HG03025 (cell line): ENCODE data around the gene RNF152.

Experiments
- ATAC-seq: cut with Tn5 transposase; IDR thresholded peaks from one replicate; pipeline ENCODE4 v1.9.1; 2021; ENCODE audit warnings: mild to moderate bottlenecking, moderate library complexity; ENCODE audit not compliant: unreplicated experiment, low FRiP score

RNF152 gene

GRCh38 chr18:61855449-61856378 is 37.1 kb downstream of the RNF152 start:
- no peak for ATAC-seq

DNA sequence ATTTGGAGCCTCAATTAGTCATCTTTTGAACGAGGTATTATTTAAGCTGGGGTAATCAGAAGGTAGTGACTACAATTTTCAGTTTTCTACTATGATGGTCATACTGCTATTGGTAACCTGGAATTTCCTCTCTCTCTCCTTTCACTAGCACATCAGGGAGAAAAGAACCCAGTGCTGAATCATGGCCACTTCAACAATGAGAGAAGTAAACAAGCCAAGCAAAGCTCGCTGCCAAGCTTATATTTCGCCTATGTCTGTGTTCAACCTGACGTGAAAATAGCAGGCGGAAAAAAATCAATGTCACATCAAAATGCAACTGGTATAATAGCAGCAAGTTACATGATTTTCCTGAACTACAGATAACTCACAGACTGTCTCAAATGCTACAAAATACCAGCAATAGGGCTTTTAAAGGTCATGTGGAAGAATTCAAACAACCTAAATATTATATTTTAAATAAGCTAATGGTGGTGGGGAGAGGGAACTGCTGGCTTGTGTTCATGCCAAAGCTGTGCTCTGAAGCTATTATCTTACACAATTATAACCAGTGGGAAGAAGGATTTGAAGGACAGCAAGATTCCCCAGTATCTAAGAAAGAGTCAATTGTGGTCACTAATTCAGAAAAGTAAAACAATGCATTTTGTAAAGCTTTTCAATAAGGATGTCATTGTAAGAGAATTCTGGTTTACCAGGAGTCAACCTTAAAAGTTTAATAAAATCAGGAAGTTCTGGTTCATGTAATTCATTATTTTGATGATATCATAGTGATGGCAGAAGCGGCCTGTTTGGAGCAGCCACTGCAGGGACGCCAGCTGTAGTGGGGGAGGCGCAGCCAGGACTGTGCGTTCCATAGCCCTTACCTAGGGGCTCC is 38.0 kb downstream of the RNF152 start:
- ATAC-seq: no peak

- ATAC-seq: no peak
Measured at GRCh38 chr18:61853855-61854254, 39.0 kb downstream of the RNF152 start.

GRCh38 chr18:61852496-61852895 is 40.3 kb downstream of the RNF152 start:
- no peak for ATAC-seq

DNA sequence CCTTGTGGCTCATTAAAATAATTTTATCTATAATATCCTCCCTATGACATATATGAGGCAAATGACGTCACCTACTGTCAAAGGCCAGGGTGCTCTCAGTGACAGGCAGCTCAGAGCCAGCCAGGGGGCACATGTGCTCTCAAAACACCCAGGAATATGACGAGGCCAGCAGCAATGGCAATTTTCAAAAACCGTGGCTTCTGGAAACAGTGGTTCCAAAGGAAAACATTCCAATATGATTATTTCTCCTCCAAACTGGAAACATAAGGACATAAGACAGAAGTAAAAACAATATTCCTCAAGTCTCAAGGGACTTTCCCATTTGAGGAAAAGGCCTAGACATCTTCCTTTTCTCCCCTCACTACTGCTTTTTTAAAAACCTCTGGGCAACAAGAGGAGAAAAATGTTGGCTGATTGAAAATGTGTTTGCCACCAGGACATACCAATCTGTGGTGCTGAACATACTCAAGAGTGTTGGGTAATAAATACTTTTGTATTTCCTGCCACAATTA is 40.8 kb downstream of the RNF152 start:
- no peak for ATAC-seq

- no peak for ATAC-seq
Measured at GRCh38 chr18:61851279-61851678, 41.5 kb downstream of the RNF152 start.

DNA sequence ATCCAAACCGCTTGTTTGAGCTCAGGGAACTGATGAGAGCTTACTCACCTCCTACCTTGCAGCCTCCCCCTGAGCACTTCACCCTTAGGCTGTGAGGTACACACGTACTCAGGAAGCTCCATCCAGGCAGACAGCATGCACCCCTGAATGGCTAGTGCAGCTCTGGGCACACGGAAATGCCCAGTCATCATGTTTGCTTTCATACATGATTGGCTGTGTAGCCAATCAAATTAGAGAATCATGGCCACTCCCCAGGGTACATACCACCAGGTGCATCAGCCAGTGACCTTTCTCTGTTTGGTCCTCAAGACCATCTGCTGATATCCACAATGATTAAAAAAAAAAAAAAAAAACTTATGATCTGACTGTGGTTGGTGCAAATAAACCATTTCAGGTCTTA is 42.1 kb downstream of the RNF152 start:
- ATAC-seq: no peak

DNA sequence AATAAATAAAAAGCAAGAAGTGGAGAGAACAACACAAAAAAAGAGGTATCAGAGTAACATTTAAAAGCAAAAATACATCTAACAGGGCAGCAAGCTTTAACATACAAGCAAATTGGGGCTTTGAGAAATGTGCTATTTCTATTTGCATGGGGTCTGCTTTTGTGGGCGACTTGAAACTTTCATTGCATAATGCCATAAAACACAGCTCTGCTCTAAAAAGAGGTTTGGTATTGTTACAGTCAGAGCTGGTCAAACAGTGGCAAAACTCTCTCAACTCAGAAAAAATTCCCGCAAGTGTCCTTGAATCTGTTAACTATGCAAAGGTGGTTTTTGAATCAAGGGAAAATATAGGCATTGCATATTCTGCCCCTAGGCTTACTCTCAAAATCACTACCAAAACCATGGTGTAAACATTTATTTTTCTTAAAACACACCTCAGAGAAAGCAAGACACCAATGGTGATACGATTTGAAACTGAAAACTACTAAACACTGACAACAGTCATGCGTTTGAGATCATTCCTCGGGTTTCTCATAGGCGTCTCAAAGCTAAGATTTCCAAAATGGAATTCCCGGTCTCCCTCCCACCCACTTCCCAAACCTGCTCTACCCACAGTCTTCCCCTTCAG is 45.5 kb downstream of the RNF152 start:
- no peak for ATAC-seq

- ATAC-seq: no peak
Measured at GRCh38 chr18:61845197-61845596, 47.6 kb downstream of the RNF152 start.

DNA sequence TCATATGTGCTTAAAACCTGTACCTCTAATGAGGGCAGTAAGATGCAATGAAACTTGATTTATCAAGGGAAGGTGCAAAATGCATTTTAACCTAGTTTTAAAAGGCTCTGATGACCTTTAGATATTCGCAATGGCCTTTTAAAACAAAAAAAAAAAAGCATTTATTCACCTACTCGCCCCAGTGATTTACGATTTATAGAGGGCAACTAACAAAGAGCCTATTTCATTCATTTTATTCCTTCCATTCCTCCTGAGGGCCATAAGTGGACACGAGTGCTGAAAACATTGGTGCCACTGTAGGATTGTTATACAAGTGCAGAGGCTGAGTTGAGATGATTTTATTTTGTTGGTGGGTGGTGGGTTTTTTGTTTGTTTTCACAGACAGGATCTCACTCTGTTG is 48.1 kb downstream of the RNF152 start:
- ATAC-seq: no peak

GRCh38 chr18:61842146-61842545 is 50.7 kb downstream of the RNF152 start:
- no peak for ATAC-seq

GRCh38 chr18:61841706-61842105 is 51.1 kb downstream of the RNF152 start:
- no peak for ATAC-seq

GRCh38 chr18:61840324-61840723 is 52.5 kb downstream of the RNF152 start:
- ATAC-seq: no peak

- ATAC-seq: no peak
Measured at GRCh38 chr18:61838521-61838920, 54.3 kb downstream of the RNF152 start.

- no peak for ATAC-seq
Measured at GRCh38 chr18:61833978-61834377, 58.8 kb downstream of the RNF152 start.

DNA sequence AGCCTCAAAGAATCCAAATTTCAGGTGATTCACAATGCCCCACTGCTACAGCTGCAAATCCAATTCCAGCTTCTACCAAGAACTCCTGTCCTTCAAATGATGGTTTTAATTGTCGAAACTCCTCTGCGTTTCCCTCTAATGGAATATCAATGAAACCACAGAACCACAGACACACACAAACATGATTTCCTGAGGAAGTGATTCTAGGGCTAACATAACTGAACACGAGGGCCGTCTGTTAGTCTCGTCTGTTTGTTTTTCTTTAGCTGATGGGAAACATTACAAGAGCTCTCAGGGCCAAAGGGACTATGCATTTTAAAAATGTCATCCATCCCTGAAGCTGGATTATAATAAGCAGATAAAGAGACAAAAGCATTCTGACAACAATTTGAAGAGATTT is 59.4 kb downstream of the RNF152 start:
- no peak for ATAC-seq

DNA sequence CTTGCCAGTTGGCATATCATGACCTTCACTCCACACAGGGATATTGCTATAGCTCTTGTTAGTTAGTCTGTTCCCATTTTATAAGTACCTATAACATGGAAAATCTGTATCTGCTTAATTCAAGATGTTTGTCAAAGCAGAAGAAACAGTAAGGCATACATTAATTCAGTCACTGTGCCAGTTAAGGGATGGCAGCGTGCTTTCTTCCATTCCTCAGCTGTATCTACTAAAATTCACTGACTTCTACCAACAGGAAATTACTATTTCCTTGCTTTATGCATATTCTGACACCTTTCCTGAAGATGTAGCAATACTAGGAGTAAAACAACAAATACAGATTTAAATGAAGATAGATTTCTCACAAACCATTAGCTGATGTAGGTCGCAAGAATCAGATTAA is 59.9 kb downstream of the RNF152 start:
- no peak for ATAC-seq

DNA sequence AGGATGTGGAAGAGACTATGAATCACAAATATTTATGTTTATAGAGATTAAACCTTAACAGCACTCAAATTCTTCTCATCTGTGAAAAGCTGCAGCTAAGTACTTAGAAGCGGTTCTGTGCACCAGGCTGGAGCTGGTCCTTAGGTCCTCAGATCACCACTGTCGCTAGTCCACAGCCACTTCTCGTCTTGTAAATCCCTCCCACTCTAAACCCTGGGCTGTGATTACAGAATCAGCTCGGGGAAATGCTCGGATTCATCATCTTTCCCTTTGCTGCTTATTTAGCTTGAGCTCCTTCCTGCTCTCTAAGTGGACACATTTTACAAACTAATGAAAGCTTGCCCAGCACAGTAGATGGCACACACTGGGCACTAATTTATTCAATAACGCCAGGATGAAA is 61.7 kb downstream of the RNF152 start:
- no peak for ATAC-seq

GRCh38 chr18:61829108-61829507 is 63.7 kb downstream of the RNF152 start:
- ATAC-seq: no peak

DNA sequence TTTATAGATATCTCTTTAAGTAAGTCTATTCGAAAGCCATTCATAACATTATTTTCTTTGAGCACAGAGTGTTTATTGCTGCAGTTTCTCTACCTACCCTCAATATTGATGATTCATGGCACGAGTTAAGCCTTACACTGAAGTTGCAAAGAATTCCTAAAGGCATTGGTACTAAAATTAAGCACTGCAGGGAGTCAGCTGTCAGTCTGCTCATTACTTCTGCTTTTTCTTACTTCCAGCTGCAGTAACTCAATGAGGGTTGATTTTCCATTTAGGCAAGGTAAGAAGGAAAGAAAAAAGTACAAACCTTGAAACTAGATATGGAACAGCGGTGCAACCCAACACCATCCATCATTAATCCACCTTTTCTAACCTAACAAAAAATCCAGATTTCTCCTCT is 65.2 kb downstream of the RNF152 start:
- no peak for ATAC-seq

GRCh38 chr18:61825386-61825785 is 67.4 kb downstream of the RNF152 start:
- no peak for ATAC-seq
